GM18502 (cell line): ENCODE data around the gene PATL2.
"Not testable (repeated sequence)": the region's sequence is repeated elsewhere in the genome, so short reads cannot be mapped to it uniquely, and the experiment has no call there.

Source experiments
- ATAC-seq: cut with Tn5 transposase; IDR thresholded peaks from one replicate; pipeline ENCODE4 v1.9.1; 2021; ENCODE audit warnings: mild to moderate bottlenecking; ENCODE audit not compliant: unreplicated experiment, poor library complexity

The PATL2 gene

GRCh38 chr15:44711096-44711742, at the start of gene PATL2, which contains the start of gene B2M:
PATL2 (minus strand) TSS chr15:44711323; CDS start chr15:44676490, 34,833 bp downstream.
B2M (plus strand) TSS chr15:44711517; CDS start chr15:44711547, 30 bp downstream.
- ATAC-seq: peak; percentile 82

DNA sequence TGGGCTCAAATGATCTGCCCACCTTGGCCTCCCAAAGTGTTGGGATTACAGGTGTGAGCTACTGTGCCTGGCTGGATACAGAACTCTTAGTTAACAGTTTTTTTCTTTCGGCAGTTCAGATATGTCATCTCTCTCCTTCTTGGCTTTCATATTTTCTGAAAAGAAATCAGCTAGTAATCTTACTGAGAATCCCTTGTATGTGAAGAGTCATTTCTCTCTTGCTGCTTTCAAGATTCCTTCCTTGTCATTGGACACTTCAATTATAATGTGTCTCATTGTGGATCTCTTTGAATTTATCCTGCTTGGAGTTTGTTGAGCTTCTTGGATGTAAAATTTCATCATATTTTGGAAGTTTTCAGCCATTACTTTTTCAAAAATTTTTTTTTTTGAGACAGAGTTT, 42.2 kb upstream of the PATL2 start:
- ATAC-seq: no peak

GRCh38 chr15:44743454-44743853, 32.3 kb upstream of the PATL2 start:
- ATAC-seq: not testable (repeated sequence)

GRCh38 chr15:44739222-44739847, 28.2 kb upstream of the PATL2 start:
- ATAC-seq: not testable (repeated sequence)

GRCh38 chr15:44738340-44738984, 27.3 kb upstream of the PATL2 start:
- no peak for ATAC-seq

DNA sequence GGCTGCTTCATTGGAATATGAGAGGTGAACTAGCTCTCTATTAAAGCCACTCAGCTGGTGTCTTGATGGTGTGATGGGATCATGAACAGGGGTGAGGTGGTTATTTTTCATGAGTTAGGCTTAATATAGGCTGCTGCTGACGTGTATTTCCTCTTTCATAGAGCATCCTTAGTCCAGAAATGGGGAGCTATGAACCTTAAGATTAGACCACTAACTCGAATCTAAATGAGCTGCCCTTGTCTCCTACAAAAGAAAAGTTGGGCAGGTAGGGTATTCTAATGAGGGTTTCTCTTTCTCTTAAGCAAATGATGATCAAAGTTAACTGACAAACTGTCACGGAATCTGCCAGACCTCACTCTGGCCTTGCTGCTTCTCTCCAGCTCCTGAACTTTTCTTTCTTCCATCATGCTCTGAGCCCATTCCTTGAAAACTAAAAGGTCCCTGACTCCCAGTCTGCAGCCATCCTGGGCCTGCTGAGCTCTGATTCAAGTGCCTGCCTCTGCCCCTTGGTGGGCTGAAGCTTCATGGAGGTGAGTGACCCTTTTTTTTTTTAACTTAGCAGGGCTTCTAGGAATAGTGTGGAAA, 25.1 kb upstream of the PATL2 start, which contains the start of gene TRIM69:
Gene TRIM69 (plus strand): TSS at position 348 of the 585 bp plus-strand sequence. CDS start 177 bp downstream, at position 525.
- ATAC-seq: no peak

GRCh38 chr15:44735482-44736180, 24.5 kb upstream of the PATL2 start:
- ATAC-seq: no peak

DNA sequence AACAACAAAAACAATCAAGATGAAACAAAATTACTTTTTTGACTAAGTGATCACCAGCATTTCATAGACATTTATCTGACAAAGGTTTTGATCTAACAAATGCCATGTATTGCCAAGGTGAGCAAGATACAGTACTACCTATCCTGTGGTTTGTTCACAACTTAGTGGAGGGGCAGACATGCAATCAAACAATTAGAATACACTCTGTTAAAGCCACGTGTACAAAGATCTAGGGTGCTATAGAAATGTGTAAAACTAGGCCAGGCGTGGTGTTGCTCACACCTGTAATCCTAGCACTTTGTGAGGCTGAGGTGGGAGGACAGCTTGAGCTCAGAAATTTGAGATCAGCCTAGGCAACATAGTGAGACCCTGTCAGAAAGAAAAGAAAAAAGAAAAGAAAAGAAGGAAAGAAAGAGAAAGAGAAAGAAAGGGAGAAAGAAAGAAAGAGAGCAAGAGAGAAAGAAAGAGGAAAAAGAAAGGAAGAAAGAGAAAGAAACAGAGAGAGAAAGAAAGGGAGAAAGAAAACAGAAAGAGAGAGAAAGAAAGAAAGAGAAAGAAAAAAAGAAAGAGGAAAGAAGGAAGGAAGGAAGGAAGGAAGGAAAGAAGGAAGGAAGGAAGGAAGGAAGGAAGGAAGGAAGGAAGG, 23.8 kb upstream of the PATL2 start:
- no peak for ATAC-seq

DNA sequence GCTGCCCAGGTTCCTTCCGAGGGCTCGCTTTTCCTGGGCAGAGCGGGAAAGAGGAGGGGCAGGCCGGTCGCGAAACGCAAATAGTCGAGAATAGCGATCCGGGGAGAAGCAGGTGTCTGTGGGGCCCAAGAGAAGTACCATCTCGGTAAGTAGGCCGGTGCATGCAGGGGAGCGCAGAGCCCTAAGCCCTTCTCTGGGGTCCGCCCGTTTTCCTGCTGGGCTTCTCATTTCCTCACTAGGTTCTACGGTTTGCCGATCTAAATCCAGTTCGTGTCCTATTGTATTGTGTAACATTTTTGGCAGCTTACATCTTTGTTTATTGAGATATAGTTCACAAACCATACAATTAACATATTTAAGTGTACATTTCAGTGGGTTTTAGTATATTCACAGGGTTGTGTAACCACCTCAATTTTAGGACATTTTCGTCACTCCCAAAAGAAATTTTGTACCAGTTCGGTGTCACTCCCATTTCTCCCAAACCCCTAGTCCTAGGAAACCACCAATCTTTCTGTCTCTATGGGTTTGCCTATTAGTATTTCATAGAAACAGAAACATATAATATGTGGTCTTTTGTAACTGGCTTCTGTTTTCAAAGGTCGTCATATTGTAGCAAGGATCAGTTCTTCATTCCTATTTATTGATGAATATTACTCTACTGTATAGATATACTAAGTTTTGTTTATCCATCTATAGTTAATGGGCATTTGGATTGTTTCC, 18.4 kb upstream of the PATL2 start:
- ATAC-seq: no peak

GRCh38 chr15:44728576-44729407, 17.7 kb upstream of the PATL2 start:
- ATAC-seq: peak; percentile 73

- ATAC-seq: not testable (repeated sequence)
Measured at GRCh38 chr15:44728232-44728575, 17.1 kb upstream of the PATL2 start.

DNA sequence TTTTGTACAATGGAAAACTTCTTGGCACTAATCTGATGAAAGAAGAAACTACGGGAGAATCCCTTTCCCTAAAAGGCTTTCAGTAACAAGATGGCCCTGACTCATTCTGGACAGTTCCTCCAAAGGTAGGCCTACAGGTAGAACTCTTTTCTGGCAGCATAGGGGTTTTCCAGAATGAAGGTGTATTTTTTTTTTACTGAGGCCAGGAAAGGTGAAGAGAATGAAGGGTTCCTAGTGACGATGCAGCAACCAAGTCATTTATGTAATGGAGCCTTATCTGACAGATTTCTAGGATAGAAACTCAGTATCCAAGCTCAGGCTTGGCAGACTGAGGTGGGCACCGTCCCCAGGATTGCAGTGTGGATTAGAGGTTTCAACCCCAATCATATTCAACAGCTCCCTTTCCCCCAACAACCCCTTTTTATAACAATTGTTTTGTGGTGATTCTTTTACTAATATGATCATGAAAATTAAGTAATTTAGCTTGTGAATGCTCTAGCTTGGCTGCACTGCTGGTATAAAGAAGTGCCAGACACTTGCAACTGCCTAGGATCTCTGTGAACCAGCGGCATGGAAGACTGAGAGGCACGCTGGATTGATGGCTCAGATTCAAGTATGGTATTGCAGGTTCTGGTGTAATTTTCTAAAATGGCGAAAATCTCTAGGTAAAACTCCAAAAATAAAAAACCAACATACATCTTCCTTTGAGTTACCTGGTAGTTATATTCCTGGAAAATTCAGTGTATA, 16.5 kb upstream of the PATL2 start:
- ATAC-seq: no peak

DNA sequence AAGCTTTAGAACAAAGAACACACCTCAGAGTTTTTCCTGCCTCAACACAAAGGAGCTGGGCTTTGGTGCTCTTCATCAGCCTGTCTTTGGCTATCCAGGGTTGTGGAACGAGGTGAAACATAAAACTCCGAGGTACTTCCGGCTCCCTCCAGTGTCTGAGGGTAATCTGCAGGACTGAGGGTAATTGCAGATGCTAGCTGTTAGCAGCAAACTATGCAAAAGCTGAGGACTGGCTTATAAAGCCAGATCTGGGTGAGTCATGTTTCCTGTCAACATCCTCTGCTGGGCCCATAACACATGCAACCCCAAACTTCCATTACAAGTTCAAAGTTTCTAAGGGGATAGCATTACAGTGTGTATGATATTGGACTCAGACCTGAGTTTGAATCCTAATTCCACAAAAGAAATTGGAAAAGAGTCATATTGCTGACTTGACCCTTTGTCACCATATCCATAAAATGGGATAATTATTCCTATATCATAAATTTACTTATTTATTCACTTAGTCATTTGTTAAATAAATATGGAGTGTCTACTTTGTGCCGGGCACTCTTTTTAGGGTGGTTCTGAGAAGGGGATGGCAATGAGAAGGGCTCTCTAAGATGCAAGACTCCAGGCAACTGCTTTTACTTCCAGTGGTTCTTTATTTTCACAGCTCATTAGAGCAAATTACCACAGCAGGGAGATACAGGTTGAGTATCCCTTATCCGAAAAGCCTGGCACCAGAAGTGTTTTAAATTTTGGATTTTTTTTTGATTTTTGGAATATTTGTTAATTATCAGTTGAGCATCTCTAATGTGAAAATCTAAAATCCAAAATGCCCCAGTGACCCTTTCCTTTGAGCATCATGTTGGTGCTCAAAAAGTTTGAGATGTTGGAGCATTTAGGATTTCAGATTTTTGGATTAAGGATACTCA, 15.7 kb upstream of the PATL2 start:
- peak; percentile 48 for ATAC-seq

DNA sequence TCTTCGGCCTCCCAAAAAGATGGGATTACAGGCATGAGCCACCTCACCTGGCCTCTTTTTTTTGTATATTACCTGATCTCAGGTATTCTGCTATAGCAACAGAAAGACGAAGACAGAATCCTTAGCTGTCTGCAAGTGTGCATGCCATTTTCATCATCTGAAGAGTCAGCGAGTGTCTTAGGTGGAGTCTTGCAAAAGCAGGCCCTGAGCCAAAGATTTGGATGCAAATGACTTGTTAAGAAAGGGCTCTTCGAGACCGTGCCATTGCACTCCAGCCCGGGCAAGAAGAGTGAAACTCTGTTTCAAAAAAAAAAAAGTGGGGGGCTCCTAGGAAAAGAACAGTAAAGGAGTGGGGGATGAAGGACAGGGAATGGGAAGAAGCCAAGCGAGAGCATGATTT, 15.0 kb upstream of the PATL2 start:
- ATAC-seq: no peak

- ATAC-seq: no peak
Measured at GRCh38 chr15:44722011-44722410, 10.9 kb upstream of the PATL2 start.

DNA sequence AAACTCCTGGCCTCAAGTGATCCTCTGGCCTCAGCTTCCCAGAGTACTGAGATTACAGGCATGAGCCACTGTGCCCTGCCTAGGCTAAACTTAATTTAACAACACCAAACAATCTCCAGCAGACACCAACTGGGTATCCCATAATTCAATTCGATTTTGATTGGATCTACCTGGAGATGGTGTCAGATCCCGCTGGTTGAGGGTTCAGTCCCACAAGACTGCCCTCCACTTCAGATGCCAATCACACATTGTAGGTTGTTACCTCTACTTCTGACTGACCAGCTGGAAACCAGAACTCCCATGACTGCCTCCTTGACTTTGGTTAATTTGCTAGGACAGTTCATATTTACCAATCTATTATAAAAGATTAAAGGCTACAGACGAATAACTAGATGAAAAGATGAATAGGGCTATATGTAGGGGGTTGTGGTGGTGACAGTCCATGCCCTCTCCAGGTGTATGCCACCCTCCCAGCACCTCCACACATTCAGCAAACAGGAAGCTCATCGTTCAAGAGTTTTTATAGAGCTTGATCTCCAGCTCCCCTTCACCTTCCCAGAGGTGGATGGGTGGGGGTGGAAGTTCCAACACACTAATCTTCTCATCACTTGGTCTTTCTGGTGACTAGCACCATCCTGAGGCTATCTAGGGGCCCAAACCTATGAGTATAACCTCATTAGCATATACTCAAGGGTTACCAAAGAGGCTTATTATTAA, 9.5 kb upstream of the PATL2 start:
- ATAC-seq: no peak
